ENCODE results near the gene PLEKHA6.

DNA sequence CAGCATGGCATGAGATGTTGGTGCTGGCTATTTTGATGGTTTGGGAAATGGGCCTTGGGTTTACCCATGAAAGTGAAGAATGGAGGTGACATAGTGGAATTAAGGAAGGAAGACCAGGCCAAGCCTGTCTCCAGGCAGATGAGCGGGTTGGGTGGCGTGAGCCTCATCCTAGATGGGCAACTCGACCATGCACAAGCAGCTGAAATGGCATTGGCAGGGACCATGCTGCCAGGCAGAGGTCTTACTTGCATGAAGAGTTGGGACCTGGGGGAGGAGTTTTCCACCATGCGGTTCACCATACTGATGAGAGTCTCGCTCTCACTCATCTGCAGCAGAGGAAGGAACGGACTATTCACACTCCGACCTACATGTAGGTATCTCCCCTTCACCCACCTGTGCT lies 108.4 kb downstream of the PLEKHA6 start:
- TF ChIP-seq CTCF (IDR thresholded peaks at IDR 0.05) (no peak), TCF7L2 (IDR thresholded peaks at IDR 0.05; ENCODE audit: low read depth, low read length) (no peak), POLR2AphosphoS5 (IDR thresholded peaks at IDR 0.05; ENCODE audit: low read depth, low read length) (no peak), SIN3A (IDR thresholded peaks at IDR 0.05; ENCODE audit: borderline replicate concordance, insufficient read depth, low read depth, low read length) (no peak)
- TF ChIP-seq, protein P1, sequence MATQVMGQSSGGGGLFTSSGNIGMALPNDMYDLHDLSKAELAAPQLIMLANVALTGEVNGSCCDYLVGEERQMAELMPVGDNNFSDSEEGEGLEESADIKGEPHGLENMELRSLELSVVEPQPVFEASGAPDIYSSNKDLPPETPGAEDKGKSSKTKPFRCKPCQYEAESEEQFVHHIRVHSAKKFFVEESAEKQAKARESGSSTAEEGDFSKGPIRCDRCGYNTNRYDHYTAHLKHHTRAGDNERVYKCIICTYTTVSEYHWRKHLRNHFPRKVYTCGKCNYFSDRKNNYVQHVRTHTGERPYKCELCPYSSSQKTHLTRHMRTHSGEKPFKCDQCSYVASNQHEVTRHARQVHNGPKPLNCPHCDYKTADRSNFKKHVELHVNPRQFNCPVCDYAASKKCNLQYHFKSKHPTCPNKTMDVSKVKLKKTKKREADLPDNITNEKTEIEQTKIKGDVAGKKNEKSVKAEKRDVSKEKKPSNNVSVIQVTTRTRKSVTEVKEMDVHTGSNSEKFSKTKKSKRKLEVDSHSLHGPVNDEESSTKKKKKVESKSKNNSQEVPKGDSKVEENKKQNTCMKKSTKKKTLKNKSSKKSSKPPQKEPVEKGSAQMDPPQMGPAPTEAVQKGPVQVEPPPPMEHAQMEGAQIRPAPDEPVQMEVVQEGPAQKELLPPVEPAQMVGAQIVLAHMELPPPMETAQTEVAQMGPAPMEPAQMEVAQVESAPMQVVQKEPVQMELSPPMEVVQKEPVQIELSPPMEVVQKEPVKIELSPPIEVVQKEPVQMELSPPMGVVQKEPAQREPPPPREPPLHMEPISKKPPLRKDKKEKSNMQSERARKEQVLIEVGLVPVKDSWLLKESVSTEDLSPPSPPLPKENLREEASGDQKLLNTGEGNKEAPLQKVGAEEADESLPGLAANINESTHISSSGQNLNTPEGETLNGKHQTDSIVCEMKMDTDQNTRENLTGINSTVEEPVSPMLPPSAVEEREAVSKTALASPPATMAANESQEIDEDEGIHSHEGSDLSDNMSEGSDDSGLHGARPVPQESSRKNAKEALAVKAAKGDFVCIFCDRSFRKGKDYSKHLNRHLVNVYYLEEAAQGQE (IDR thresholded peaks at IDR 0.05; ENCODE audit: insufficient read depth in 1 of 2, low read depth in 2 of 2, low read length in 1 of 2): no peak

All from Panc1 (cell line).